ENCODE data around the gene FOSB.
"Not testable (repeated sequence)": the region's sequence is repeated elsewhere in the genome, so short reads cannot be mapped to it uniquely, and the experiment has no call there.

DNA sequence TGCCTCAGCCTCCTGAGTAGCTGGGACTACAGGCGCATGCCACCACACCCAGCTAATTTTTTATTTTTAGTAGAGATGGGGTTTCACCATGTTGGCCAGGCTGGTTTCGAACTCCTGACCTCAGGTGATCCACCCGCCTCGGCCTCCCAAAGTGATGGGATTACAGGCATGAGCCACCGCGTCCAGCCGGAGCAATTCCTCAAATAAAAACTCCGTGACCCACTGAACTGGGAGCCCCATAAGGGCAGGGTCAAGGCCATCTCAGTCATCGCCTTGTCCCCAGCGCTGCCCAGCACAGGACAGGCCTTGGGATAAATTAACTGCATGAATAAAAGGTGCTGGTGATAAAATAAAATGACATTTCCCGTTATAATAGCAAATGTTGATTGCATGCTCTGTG lies 37.9 kb upstream of the FOSB start:
- TF ChIP-seq, protein P1, sequence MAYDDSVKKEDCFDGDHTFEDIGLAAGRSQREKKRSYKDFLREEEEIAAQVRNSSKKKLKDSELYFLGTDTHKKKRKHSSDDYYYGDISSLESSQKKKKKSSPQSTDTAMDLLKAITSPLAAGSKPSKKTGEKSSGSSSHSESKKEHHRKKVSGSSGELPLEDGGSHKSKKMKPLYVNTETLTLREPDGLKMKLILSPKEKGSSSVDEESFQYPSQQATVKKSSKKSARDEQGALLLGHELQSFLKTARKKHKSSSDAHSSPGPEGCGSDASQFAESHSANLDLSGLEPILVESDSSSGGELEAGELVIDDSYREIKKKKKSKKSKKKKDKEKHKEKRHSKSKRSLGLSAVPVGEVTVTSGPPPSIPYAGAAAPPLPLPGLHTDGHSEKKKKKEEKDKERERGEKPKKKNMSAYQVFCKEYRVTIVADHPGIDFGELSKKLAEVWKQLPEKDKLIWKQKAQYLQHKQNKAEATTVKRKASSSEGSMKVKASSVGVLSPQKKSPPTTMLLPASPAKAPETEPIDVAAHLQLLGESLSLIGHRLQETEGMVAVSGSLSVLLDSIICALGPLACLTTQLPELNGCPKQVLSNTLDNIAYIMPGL (CRISPR knock-in tag; IDR thresholded peaks at IDR 0.05) = not testable (repeated sequence)
- TF ChIP-seq ZNF655 (CRISPR knock-in tag; IDR thresholded peaks at IDR 0.05); ZBTB33 (CRISPR knock-in tag; IDR thresholded peaks at IDR 0.05); CTCF (IDR thresholded peaks at IDR 0.05 in 2 of 3, conservative IDR thresholded peaks at IDR 0.05 in 1 of 3; ENCODE audit: insufficient read depth in 2 of 3, low read depth in 1 of 3, low read length in 3 of 3); TAF1 (IDR thresholded peaks at IDR 0.05; ENCODE audit: control insufficient read depth, extremely low read depth, insufficient read depth, low read length, severe bottlenecking); ZNF140 (CRISPR knock-in tag; IDR thresholded peaks at IDR 0.05); FOXJ3 (CRISPR knock-in tag; IDR thresholded peaks at IDR 0.05); TBP (optimal IDR thresholded peaks at IDR 0.05; ENCODE audit: low read depth, low read length); EP300 (IDR thresholded peaks at IDR 0.05; ENCODE audit: low read length); ZNF785 (CRISPR knock-in tag; IDR thresholded peaks at IDR 0.05); MYBL2 (IDR thresholded peaks at IDR 0.05; ENCODE audit: low read depth); MYBL2 (CRISPR knock-in tag; IDR thresholded peaks at IDR 0.05; ENCODE audit: borderline replicate concordance); MTA2 (IDR thresholded peaks at IDR 0.05; ENCODE audit: low read depth); MAFK (IDR thresholded peaks at IDR 0.05; ENCODE audit: low read length): not testable (repeated sequence)
- TF ChIP-seq, protein P2, sequence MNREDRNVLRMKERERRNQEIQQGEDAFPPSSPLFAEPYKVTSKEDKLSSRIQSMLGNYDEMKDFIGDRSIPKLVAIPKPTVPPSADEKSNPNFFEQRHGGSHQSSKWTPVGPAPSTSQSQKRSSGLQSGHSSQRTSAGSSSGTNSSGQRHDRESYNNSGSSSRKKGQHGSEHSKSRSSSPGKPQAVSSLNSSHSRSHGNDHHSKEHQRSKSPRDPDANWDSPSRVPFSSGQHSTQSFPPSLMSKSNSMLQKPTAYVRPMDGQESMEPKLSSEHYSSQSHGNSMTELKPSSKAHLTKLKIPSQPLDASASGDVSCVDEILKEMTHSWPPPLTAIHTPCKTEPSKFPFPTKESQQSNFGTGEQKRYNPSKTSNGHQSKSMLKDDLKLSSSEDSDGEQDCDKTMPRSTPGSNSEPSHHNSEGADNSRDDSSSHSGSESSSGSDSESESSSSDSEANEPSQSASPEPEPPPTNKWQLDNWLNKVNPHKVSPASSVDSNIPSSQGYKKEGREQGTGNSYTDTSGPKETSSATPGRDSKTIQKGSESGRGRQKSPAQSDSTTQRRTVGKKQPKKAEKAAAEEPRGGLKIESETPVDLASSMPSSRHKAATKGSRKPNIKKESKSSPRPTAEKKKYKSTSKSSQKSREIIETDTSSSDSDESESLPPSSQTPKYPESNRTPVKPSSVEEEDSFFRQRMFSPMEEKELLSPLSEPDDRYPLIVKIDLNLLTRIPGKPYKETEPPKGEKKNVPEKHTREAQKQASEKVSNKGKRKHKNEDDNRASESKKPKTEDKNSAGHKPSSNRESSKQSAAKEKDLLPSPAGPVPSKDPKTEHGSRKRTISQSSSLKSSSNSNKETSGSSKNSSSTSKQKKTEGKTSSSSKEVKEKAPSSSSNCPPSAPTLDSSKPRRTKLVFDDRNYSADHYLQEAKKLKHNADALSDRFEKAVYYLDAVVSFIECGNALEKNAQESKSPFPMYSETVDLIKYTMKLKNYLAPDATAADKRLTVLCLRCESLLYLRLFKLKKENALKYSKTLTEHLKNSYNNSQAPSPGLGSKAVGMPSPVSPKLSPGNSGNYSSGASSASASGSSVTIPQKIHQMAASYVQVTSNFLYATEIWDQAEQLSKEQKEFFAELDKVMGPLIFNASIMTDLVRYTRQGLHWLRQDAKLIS (CRISPR knock-in tag; IDR thresholded peaks at IDR 0.05) = not testable (repeated sequence)
